GM12878 (cell line): Measurements from ENCODE around the gene RASD1. TPM values are rescaled to one million over a fixed set of nuclear protein-coding genes. Genes with fewer than 3 reads are reported as not detected.

ENCODE experiments used
- ATAC-seq: fragments of 200-7000 bp; cut with Tn5 transposase; 3 replicates; pipeline ENCODE4 v1.9.1; 2020; ENCODE audit warnings: mild to moderate bottlenecking, moderate library complexity
- BruUV-seq: library from RNA; stranded (reverse); fragments of 400-500 nt; replicated peaks from 2 replicates; lab custom pipeline; 2021; lab: Mats Ljungman, UMichigan
- CTCF ChIA-PET: fragments of 300-600 bp; sonication (Branson Sonifier 250); formaldehyde crosslinking; extraction: SDS; loops from one replicate; lab custom pipeline; 2021; ENCODE audit warnings: inconsistent platforms; lab: Yijun Ruan, JAX
- POLR2A ChIA-PET: fragments of 350-600 bp; formaldehyde crosslinking; extraction: SDS; loops from one replicate; lab custom pipeline; 2021; ENCODE audit warnings: inconsistent platforms; lab: Charles Lee
- RAD21 ChIA-PET: fragments of 300-600 bp; sonication (Branson Sonifier 250); formaldehyde crosslinking; loops from one replicate; lab custom pipeline; 2023; ENCODE audit warnings: antibody characterized with exemption; ENCODE audit not compliant: unreplicated experiment; lab: Charles Lee
- SMC1A ChIA-PET: fragments of 300-600 bp; sonication (Branson Sonifier 250); formaldehyde crosslinking; loops from one replicate; lab custom pipeline; 2023; ENCODE audit not compliant: unreplicated experiment, uncharacterized antibody; lab: Charles Lee
- DNase-seq: peaks from one replicate; pipeline ENCODE4 v3.0.0-alpha.2; 2011; ENCODE audit warnings: low read depth, low spot score
- FAIRE-seq: peaks from 3 replicates; lab custom pipeline; 2011; peaks lifted over from hg19 to GRCh38; lab: Jason Lieb, UNC
- H2AFZ ChIP-seq: 2 replicates; pipeline ENCODE4 v1.6.0; 2011; ENCODE audit warnings: low read depth, low read length, control low read depth; ENCODE audit not compliant: control insufficient read depth
- H3K27ac ChIP-seq: 2 replicates; pipeline ENCODE4 v1.5.1; 2011; ENCODE audit warnings: control low read depth; ENCODE audit not compliant: control insufficient read depth, insufficient read depth
- H3K27me3 ChIP-seq, 2 experiments: replicated peaks in 1 of 2; 2 replicates each; pipeline versions ENCODE4 v1.6.0 to v1.6.1; 2011; ENCODE audit warnings: low read length in 1 of 2; ENCODE audit not compliant: control insufficient read depth in 2 of 2, insufficient read depth in 2 of 2
- H3K36me3 ChIP-seq, 2 experiments: 2 replicates each; pipeline ENCODE4 v1.5.1; 2011; ENCODE audit warnings: low read length in 1 of 2; ENCODE audit not compliant: control insufficient read depth in 2 of 2, insufficient read depth in 2 of 2
- H3K4me1 ChIP-seq: 2 replicates; pipeline ENCODE4 v1.6.1; 2011; ENCODE audit warnings: mild to moderate bottlenecking, low read length, moderate library complexity, mixed read lengths; ENCODE audit not compliant: control insufficient read depth, insufficient read depth
- H3K4me2 ChIP-seq: 2 replicates; pipeline ENCODE4 v1.6.0; 2011; ENCODE audit warnings: control low read depth; ENCODE audit not compliant: control insufficient read depth, insufficient read depth
- H3K4me3 ChIP-seq: fragments of 200-600 bp; sonication (generic); 2 replicates; pipeline ENCODE4 v1.5.1; 2016
- H3K79me2 ChIP-seq: 2 replicates; pipeline ENCODE4 v1.6.0; 2011; ENCODE audit warnings: low read length; ENCODE audit not compliant: control insufficient read depth, insufficient read depth
- H3K9ac ChIP-seq: 2 replicates; pipeline ENCODE4 v1.8.0; 2011; ENCODE audit warnings: low read length, control low read depth, mixed read lengths; ENCODE audit not compliant: control insufficient read depth, insufficient read depth
- H3K9me3 ChIP-seq: replicated peaks from 3 replicates; pipeline ENCODE4 v1.5.1; 2011; ENCODE audit warnings: mild to moderate bottlenecking, low read length; ENCODE audit not compliant: control insufficient read depth, insufficient read depth
- H4K20me1 ChIP-seq: 2 replicates; pipeline ENCODE4 v1.6.0; 2011; ENCODE audit not compliant: control insufficient read depth, insufficient read depth
- ASH2L ChIP-seq: fragments of 300-600, 200-600 bp; sonication (generic); IDR thresholded peaks from 2 replicates; pipeline ENCODE4 v1.6.1; 2017; ENCODE audit warnings: low read depth, mild to moderate bottlenecking, borderline replicate concordance
- BMI1 ChIP-seq: fragments of 450-650 bp; IDR thresholded peaks from 2 replicates; pipeline ENCODE4 v1.6.1; 2016; ENCODE audit warnings: mild to moderate bottlenecking, moderate library complexity, borderline replicate concordance
- GATAD2B ChIP-seq: fragments of 450-650 bp; conservative IDR thresholded peaks from 2 replicates; pipeline ENCODE4 v1.6.1; 2017; ENCODE audit warnings: low read depth, mild to moderate bottlenecking, moderate library complexity
- IKZF1 ChIP-seq: fragments of 450-650 bp; conservative IDR thresholded peaks from 2 replicates; pipeline ENCODE4 v1.6.1; 2017; ENCODE audit warnings: antibody characterized with exemption, mild to moderate bottlenecking
- MEF2A ChIP-seq: IDR thresholded peaks from 2 replicates; pipeline ENCODE4 v1.6.1; 2011; ENCODE audit warnings: low read depth, mild to moderate bottlenecking, low read length, moderate library complexity; ENCODE audit not compliant: insufficient read depth
- MTA3 ChIP-seq: IDR thresholded peaks from 2 replicates; pipeline ENCODE4 v1.6.1; 2012; ENCODE audit warnings: low read length, inconsistent platforms, borderline replicate concordance
- NR2F1 ChIP-seq: fragments of 450-650 bp; conservative IDR thresholded peaks from 2 replicates; pipeline ENCODE4 v1.6.1; 2017; ENCODE audit warnings: mild to moderate bottlenecking
- RELA ChIP-seq: fragments of 450-650 bp; IDR thresholded peaks from 2 replicates; pipeline ENCODE4 v1.8.0; 2014; ENCODE audit warnings: borderline replicate concordance; ENCODE audit not compliant: partially characterized antibody
- SIN3A ChIP-seq: IDR thresholded peaks from 2 replicates; pipeline ENCODE4 v1.6.1; 2012; ENCODE audit warnings: low read depth, low read length, improper control_type of control experiment
- STAT1 ChIP-seq: fragments of 450-650 bp; conservative IDR thresholded peaks from 2 replicates; pipeline ENCODE4 v1.6.1; 2014; ENCODE audit warnings: antibody characterized with exemption, mild to moderate bottlenecking
- STAT3 ChIP-seq: IDR thresholded peaks from 2 replicates; pipeline ENCODE4 v1.6.1; 2011; ENCODE audit warnings: low read depth, low read length, improper control_type of control experiment
- TAF1 ChIP-seq: IDR thresholded peaks from 2 replicates; pipeline ENCODE4 v1.6.1; 2011; ENCODE audit warnings: mild to moderate bottlenecking, low read depth, low read length, borderline replicate concordance
- ZBED1 ChIP-seq: IDR thresholded peaks from 2 replicates; pipeline ENCODE4 v1.6.1; 2016; ENCODE audit warnings: borderline replicate concordance
- ZBTB11 ChIP-seq: fragments of 450-650 bp; formaldehyde crosslinking; IDR thresholded peaks from 2 replicates; pipeline ENCODE4 v1.5.0; 2022; ENCODE audit warnings: mild to moderate bottlenecking, missing genetic modification characterization
- ZNF622 ChIP-seq: fragments of 450-650 bp; IDR thresholded peaks from 2 replicates; pipeline ENCODE4 v1.6.1; 2017; ENCODE audit warnings: mild to moderate bottlenecking, inconsistent platforms
- WGBS: methylation state at CpG from one replicate; pipeline ENCODE4 v1.1.6; 2016; ENCODE audit warnings: low lambda C conversion rate; ENCODE audit not compliant: insufficient replicate concordance, insufficient coverage; ENCODE audit errors: missing lambda C conversion rate; 5-methylcytosine and 5-hydroxymethylcytosine counted together
- in situ Hi-C: fragments of 300-500 bp; cut with MboI; formaldehyde crosslinking; loops from 9 replicates; pipeline ENCODE4 v1.14.3; 2018; ENCODE audit warnings: mixed read lengths
- intact Hi-C: fragments of 100-400 bp; cut with micrococcal nuclease; formaldehyde crosslinking; loops from one replicate; pipeline ENCODE4 v1.14.2; 2022; ENCODE audit not compliant: unreplicated experiment
- polyA plus RNA-seq, 11 experiments: library from polyadenylated mRNA; depleted of rRNA in 4 of 11; unstranded in 6 of 11; stranded (reverse) in 5 of 11; fragments of >200 nt; fragmentation: Nextera tagmentation in 4 of 11; fragmentation: Illumina TruSeq in 1 of 11; extraction: Ambion mirVana in 4 of 11; extraction: Trizol in 1 of 11; gene quantifications; 1 replicate in 1 of 11; 2 replicates in 10 of 11; pipeline versions ENCODE4 v1.2.1 to v1.2.3, GENCODE V29; 2011 to 2016; ENCODE audit warnings: inconsistent platforms in 2 of 11, missing spikeins in 2 of 11, low read depth in 1 of 11
- total RNA-seq, 4 experiments: library from RNA; depleted of rRNA in 3 of 4; stranded (reverse); fragments of >200 nt in 3 of 4; fragmentation: Illumina TruSeq in 1 of 4; extraction: Trizol in 1 of 4; gene quantifications; 2 replicates each; pipeline versions ENCODE4 v1.2.1 to v1.2.3, GENCODE V29; 2013 to 2021
- TF ChIP-seq, protein P1 (sequence below): IDR thresholded peaks from 2 replicates; pipeline ENCODE4 v1.6.1; 2011; ENCODE audit warnings: borderline replicate concordance, low read depth, mild to moderate bottlenecking, moderate library complexity, low read length; ENCODE audit not compliant: insufficient read depth, poor library complexity, severe bottlenecking
- TF ChIP-seq, protein P2 (sequence below), 3 experiments: IDR thresholded peaks in 2 of 3; conservative IDR thresholded peaks in 1 of 3; 2 replicates each; pipeline ENCODE4 v1.5.1; 2011; ENCODE audit warnings: low read depth in 3 of 3, low read length in 3 of 3, mild to moderate bottlenecking in 3 of 3, control low read depth in 2 of 3, moderate library complexity in 2 of 3, inconsistent platforms in 1 of 3, mixed read lengths in 1 of 3; ENCODE audit not compliant: control insufficient read depth in 2 of 3, insufficient read depth in 1 of 3; ENCODE audit errors: extremely low read depth in 1 of 3

Gene RASD1
- total and polyA plus RNA-seq, 10 of the 15 experiments (the other 5 are each of a cell fraction or from before 2014, with no cell fraction given), result 0.14 to 0.33 TPM; not detected in 8

- DNase-seq, result no peak
Measured at GRCh38 chr17:17511881-17512858, 16.0 kb upstream of the RASD1 start.

More at GRCh38 chr17:17511881-17512858, 16.0 kb upstream of the RASD1 start:
- ChIA-PET RAD21 (no interaction called here), CTCF (interaction anchor here (1.2 kb wide), 1 partner anchor 56 kb away, joined by 4 read pairs; no protein-coding TSS in a partner anchor), SMC1A (no interaction called here), POLR2A (no interaction called here)
- H3K27me3 ChIP-seq, result no peaks in the 10 kb centered on the region
- no peak overlapping the region for H3K4me2 ChIP-seq
- FAIRE-seq (no peak), ATAC-seq (no peak)
- H3K79me2 ChIP-seq, result no peaks in the 10 kb centered on the region
- BruUV-seq, result no TSS peak
- no peak overlapping the region for H2AFZ ChIP-seq
- 70% methylated on average over 29 of the region's 29 CpGs for WGBS
- H3K4me1 ChIP-seq, result no peaks in the 10 kb centered on the region
- no peaks in the 10 kb centered on the region for H4K20me1 ChIP-seq
- no peak overlapping the region for H3K9ac ChIP-seq
- intact Hi-C loops (no loop called here), in situ Hi-C loops (no loop called here)
- H3K4me3 ChIP-seq, result no peak overlapping the region
- no peak overlapping the region for H3K27ac ChIP-seq
- no peak for TF ChIP-seq BMI1
- TF ChIP-seq NR2F1, result no peak
- TF ChIP-seq, protein P1, sequence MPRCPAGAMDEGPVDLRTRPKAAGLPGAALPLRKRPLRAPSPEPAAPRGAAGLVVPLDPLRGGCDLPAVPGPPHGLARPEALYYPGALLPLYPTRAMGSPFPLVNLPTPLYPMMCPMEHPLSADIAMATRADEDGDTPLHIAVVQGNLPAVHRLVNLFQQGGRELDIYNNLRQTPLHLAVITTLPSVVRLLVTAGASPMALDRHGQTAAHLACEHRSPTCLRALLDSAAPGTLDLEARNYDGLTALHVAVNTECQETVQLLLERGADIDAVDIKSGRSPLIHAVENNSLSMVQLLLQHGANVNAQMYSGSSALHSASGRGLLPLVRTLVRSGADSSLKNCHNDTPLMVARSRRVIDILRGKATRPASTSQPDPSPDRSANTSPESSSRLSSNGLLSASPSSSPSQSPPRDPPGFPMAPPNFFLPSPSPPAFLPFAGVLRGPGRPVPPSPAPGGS, result no peak
- no peak for TF ChIP-seq ZBTB11 (CRISPR knock-in tag)
- no peak for TF ChIP-seq STAT1
- TF ChIP-seq ASH2L, result no peak
- TF ChIP-seq, protein P2, sequence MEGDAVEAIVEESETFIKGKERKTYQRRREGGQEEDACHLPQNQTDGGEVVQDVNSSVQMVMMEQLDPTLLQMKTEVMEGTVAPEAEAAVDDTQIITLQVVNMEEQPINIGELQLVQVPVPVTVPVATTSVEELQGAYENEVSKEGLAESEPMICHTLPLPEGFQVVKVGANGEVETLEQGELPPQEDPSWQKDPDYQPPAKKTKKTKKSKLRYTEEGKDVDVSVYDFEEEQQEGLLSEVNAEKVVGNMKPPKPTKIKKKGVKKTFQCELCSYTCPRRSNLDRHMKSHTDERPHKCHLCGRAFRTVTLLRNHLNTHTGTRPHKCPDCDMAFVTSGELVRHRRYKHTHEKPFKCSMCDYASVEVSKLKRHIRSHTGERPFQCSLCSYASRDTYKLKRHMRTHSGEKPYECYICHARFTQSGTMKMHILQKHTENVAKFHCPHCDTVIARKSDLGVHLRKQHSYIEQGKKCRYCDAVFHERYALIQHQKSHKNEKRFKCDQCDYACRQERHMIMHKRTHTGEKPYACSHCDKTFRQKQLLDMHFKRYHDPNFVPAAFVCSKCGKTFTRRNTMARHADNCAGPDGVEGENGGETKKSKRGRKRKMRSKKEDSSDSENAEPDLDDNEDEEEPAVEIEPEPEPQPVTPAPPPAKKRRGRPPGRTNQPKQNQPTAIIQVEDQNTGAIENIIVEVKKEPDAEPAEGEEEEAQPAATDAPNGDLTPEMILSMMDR (IDR thresholded peaks at IDR 0.05 in 2 of 3, conservative IDR thresholded peaks at IDR 0.05 in 1 of 3; ENCODE audit: control insufficient read depth in 2 of 3, extremely low read depth in 1 of 3, insufficient read depth in 1 of 3, low read depth in 3 of 3, low read length in 3 of 3), result no peak
- TF ChIP-seq ZNF622, result no peak
- no peak for TF ChIP-seq TAF1
- TF ChIP-seq IKZF1, result no peak
- no peak for TF ChIP-seq MTA3
- no peak for TF ChIP-seq RELA
- no peak for TF ChIP-seq MEF2A
- TF ChIP-seq SIN3A, result no peak
- no peak for TF ChIP-seq GATAD2B
- no peak for TF ChIP-seq ZBED1
- TF ChIP-seq STAT3, result no peak
- no peaks in the 10 kb centered on the region for H3K9me3 ChIP-seq
- no peaks in the 10 kb centered on the region for H3K36me3 ChIP-seq
